A549 (cell line): Measurements from ENCODE around the gene LATS2. TPM values are rescaled to one million over a fixed set of nuclear protein-coding genes. Genes with fewer than 3 reads are reported as not detected.

Experiments used
- ATAC-seq, 2 experiments: fragments of 200-7000 bp in 1 of 2; fragments of >200 bp in 1 of 2; cut with Nextera tagmentation in 1 of 2; cut with Tn5 transposase in 1 of 2; 3 replicates each; pipeline versions ENCODE4 v1.8.0 to v1.9.1; 2018 to 2020; ENCODE audit warnings: mild to moderate bottlenecking in 1 of 2, moderate library complexity in 1 of 2
- CTCF ChIA-PET: fragments of 300-600 bp; sonication (Branson Sonifier 250); formaldehyde crosslinking; extraction: SDS; loops from one replicate; lab custom pipeline; 2021; ENCODE audit warnings: antibody characterized with exemption, inconsistent platforms; lab: Yijun Ruan, JAX
- POLR2A ChIA-PET: fragments of 350-600 bp; formaldehyde crosslinking; extraction: SDS; loops from one replicate; lab custom pipeline; 2021; ENCODE audit warnings: antibody characterized with exemption, inconsistent platforms; lab: Yijun Ruan, JAX
- DNase-seq, 2 experiments: peaks; one replicate each; pipeline versions ENCODE4 v3.0.0 to v3.0.0-alpha.2; 2011 to 2016; ENCODE audit warnings: low read depth in 1 of 2, low spot score in 1 of 2
- FAIRE-seq: peaks from 2 replicates; lab custom pipeline; 2011; peaks lifted over from hg19 to GRCh38; lab: Jason Lieb, UNC
- H3K27ac ChIP-seq, 2 experiments: fragments of >200 bp; sonication (Bioruptor Twin); formaldehyde crosslinking; 3 replicates each; pipeline ENCODE4 v1.5.1; 2016 to 2017
- H3K4me1 ChIP-seq: fragments of >200 bp; sonication (Bioruptor Twin); formaldehyde crosslinking; 3 replicates; pipeline ENCODE4 v1.6.1; 2016
- H3K4me2 ChIP-seq: fragments of >200 bp; sonication (Bioruptor Twin); formaldehyde crosslinking; 3 replicates; pipeline ENCODE4 v1.6.1; 2016
- H3K4me3 ChIP-seq: fragments of >200 bp; sonication (Bioruptor Twin); formaldehyde crosslinking; 3 replicates; pipeline ENCODE4 v1.5.1; 2016
- H3K9me3 ChIP-seq: fragments of >200 bp; sonication (Bioruptor Twin); formaldehyde crosslinking; 3 replicates; pipeline ENCODE4 v1.6.1; 2016
- BCL3 ChIP-seq: fragments of >200 bp; sonication (Bioruptor Twin); formaldehyde crosslinking; IDR thresholded peaks from 3 replicates; pipeline ENCODE4 v1.6.1; 2016
- BHLHE40 ChIP-seq: IDR thresholded peaks from 2 replicates; pipeline ENCODE4 v1.6.1; 2012; ENCODE audit warnings: low read depth, low read length, inconsistent platforms
- CHD2 ChIP-seq: fragments of 150-350 bp; IDR thresholded peaks from 2 replicates; pipeline ENCODE4 v1.6.1; 2014; ENCODE audit warnings: low read length; ENCODE audit not compliant: partially characterized antibody
- CHD4 ChIP-seq: fragments of 200-600 bp; sonication (generic); IDR thresholded peaks from 2 replicates; pipeline ENCODE4 v1.6.1; 2016; ENCODE audit warnings: antibody characterized with exemption, mild to moderate bottlenecking, borderline replicate concordance
- E2F6 ChIP-seq: IDR thresholded peaks from 2 replicates; pipeline ENCODE4 v1.6.1; 2012; ENCODE audit warnings: low read depth, borderline replicate concordance
- ESRRA ChIP-seq: fragments of 150-350 bp; IDR thresholded peaks from 2 replicates; pipeline ENCODE4 v1.6.1; 2014; ENCODE audit warnings: mild to moderate bottlenecking, low read length, borderline replicate concordance
- FOXS1 ChIP-seq: fragments of 250-450 bp; sonication (Bioruptor Pico); IDR thresholded peaks from 2 replicates; pipeline ENCODE4 v1.5.0; 2020; ENCODE audit warnings: mild to moderate bottlenecking, moderate library complexity
- GATA3 ChIP-seq: IDR thresholded peaks from 2 replicates; pipeline ENCODE4 v1.6.1; 2012; ENCODE audit warnings: borderline replicate concordance
- HDAC2 ChIP-seq: fragments of 200-600 bp; sonication (generic); IDR thresholded peaks from 2 replicates; pipeline ENCODE4 v1.6.1; 2016
- HEYL ChIP-seq: fragments of 250-450 bp; sonication (Bioruptor Pico); IDR thresholded peaks from 2 replicates; pipeline ENCODE4 v1.8.0; 2021; ENCODE audit warnings: mild to moderate bottlenecking, moderate library complexity
- HMGXB4 ChIP-seq: fragments of 250-450 bp; sonication (Bioruptor Pico); IDR thresholded peaks from 2 replicates; pipeline ENCODE4 v1.5.0; 2021; ENCODE audit warnings: mild to moderate bottlenecking, moderate library complexity, borderline replicate concordance
- HOXB13 ChIP-seq: fragments of 250-450 bp; sonication (Bioruptor Pico); IDR thresholded peaks from 2 replicates; pipeline ENCODE4 v1.5.0; 2020; ENCODE audit warnings: low read depth, mild to moderate bottlenecking, moderate library complexity
- JUNB ChIP-seq: fragments of >200 bp; sonication (Bioruptor Twin); formaldehyde crosslinking; IDR thresholded peaks from 2 replicates; pipeline ENCODE4 v1.6.1; 2016
- KDM5A ChIP-seq: fragments of 200-600 bp; sonication (generic); IDR thresholded peaks from 2 replicates; pipeline ENCODE4 v1.6.1; 2016; ENCODE audit warnings: antibody characterized with exemption, mild to moderate bottlenecking
- MAFK ChIP-seq: fragments of 450-650 bp; IDR thresholded peaks from 2 replicates; pipeline ENCODE4 v1.6.1; 2014; ENCODE audit not compliant: partially characterized antibody
- MAZ ChIP-seq: fragments of 150-350 bp; IDR thresholded peaks from 2 replicates; pipeline ENCODE4 v1.6.1; 2014; ENCODE audit warnings: antibody characterized with exemption, low read depth, low read length, borderline replicate concordance
- NFE2L2 ChIP-seq: fragments of 150-350 bp; conservative IDR thresholded peaks from 2 replicates; pipeline ENCODE4 v1.6.1; 2014; ENCODE audit warnings: low read length
- PBX3 ChIP-seq: IDR thresholded peaks from 2 replicates; pipeline ENCODE4 v1.6.1; 2012
- PHF8 ChIP-seq: fragments of 200-600 bp; sonication (generic); IDR thresholded peaks from 2 replicates; pipeline ENCODE4 v1.6.1; 2016; ENCODE audit warnings: low read depth, mild to moderate bottlenecking, antibody characterized with exemption, moderate library complexity, borderline replicate concordance
- RAD21 ChIP-seq, 2 experiments: fragments of >200 bp in 1 of 2; sonication (Bioruptor Twin) in 1 of 2; formaldehyde crosslinking in 1 of 2; IDR thresholded peaks in 1 of 2; conservative IDR thresholded peaks in 1 of 2; 2 replicates in 1 of 2; 3 replicates in 1 of 2; pipeline ENCODE4 v1.6.1; 2012 to 2018; ENCODE audit warnings: inconsistent platforms in 1 of 2
- RFX5 ChIP-seq: fragments of 450-650 bp; IDR thresholded peaks from 2 replicates; pipeline ENCODE4 v1.7.1; 2014; ENCODE audit warnings: antibody characterized with exemption, mild to moderate bottlenecking, moderate library complexity
- RNF2 ChIP-seq: fragments of 200-600 bp; sonication (generic); IDR thresholded peaks from 2 replicates; pipeline ENCODE4 v1.6.1; 2016; ENCODE audit warnings: low read depth, mild to moderate bottlenecking, antibody characterized with exemption, moderate library complexity, borderline replicate concordance
- SREBF2 ChIP-seq: fragments of 450-650 bp; IDR thresholded peaks from 2 replicates; pipeline ENCODE4 v1.6.1; 2014; ENCODE audit warnings: mild to moderate bottlenecking, moderate library complexity
- USF2 ChIP-seq: fragments of 450-650 bp; IDR thresholded peaks from 2 replicates; pipeline ENCODE4 v1.6.1; 2014; ENCODE audit warnings: antibody characterized with exemption
- ZFP36 ChIP-seq: fragments of 450-650 bp; IDR thresholded peaks from 2 replicates; pipeline ENCODE4 v1.6.1; 2014; ENCODE audit warnings: borderline replicate concordance; ENCODE audit not compliant: partially characterized antibody
- ZSCAN20 ChIP-seq: fragments of 250-450 bp; sonication (Bioruptor Pico); IDR thresholded peaks from 2 replicates; pipeline ENCODE4 v1.8.0; 2022; ENCODE audit warnings: mild to moderate bottlenecking, moderate library complexity
- WGBS: methylation state at CpG from one replicate; pipeline ENCODE4 v1.1.6; 2017; ENCODE audit errors: missing lambda C conversion rate; 5-methylcytosine and 5-hydroxymethylcytosine counted together
- polyA plus RNA-seq, 4 experiments: library from polyadenylated mRNA; depleted of rRNA in 3 of 4; stranded (reverse); fragments of >200 nt; fragmentation: RNase III in 1 of 4; extraction: RNeasy Plus Mini Kit Qiagen cat#74134 plus additional on column Dnase treatment in 1 of 4; gene quantifications; 2 replicates in 3 of 4; 3 replicates in 1 of 4; pipeline ENCODE4 v1.2.3, GENCODE V29; 2011 to 2017

The LATS2 gene
- polyA plus RNA-seq, 2 of the 4 experiments (the other 2 are of a cell fraction) = 7.8 to 7.9 TPM

- no peak overlapping the region for H3K27ac ChIP-seq
- no peak overlapping the region for H3K4me2 ChIP-seq
- H3K9me3 ChIP-seq = no peaks in the 10 kb centered on the region
- DNase-seq (no peak), FAIRE-seq (no peak), ATAC-seq (no peak)
- no peaks in the 10 kb centered on the region; the same call in 2 of the 3 replicates for H3K4me1 ChIP-seq
- no peak overlapping the region for H3K4me3 ChIP-seq
- no peak for TF ChIP-seq HEYL (CRISPR knock-in tag)
- no peak for TF ChIP-seq RNF2
- no peak for TF ChIP-seq PHF8
- no peak for TF ChIP-seq CHD2
- TF ChIP-seq NFE2L2 = no peak
- TF ChIP-seq JUNB = no peak
- TF ChIP-seq HMGXB4 (CRISPR knock-in tag) = no peak
- TF ChIP-seq E2F6 = no peak
- no peak for TF ChIP-seq HDAC2
- no peak for TF ChIP-seq CHD4
- TF ChIP-seq MAFK = no peak
- no peak for TF ChIP-seq PBX3
- TF ChIP-seq KDM5A = no peak
- no peak for TF ChIP-seq BCL3
- no peak for TF ChIP-seq ZFP36
- no peak for TF ChIP-seq ZSCAN20 (CRISPR knock-in tag)
- no peak for TF ChIP-seq GATA3
- ChIA-PET CTCF (interaction anchor here (0.8 to 1.5 kb wide), 2 partner anchors 18 to 32 kb away, joined by 3 read pairs; no protein-coding TSS in a partner anchor), POLR2A (no interaction called here)
- WGBS = 90% methylated on average over 20 of the region's 20 CpGs
These were observed 15.8 kb upstream of the LATS2 start for GRCh38 chr13:21077076-21077787.

GRCh38 chr13:21076253-21076652 lies 14.9 kb upstream of the LATS2 start:
- ChIA-PET CTCF (no interaction called here), POLR2A (no interaction called here)
- DNase-seq (no peak), ATAC-seq (no peak), FAIRE-seq (no peak)
- Histone ChIP-seq H3K4me2 (peak overlapping the region; percentile 38; the same call in 1 of the 3 replicates), H3K9me3 (no peaks in the 10 kb centered on the region), H3K27ac (peak overlapping the region; percentile 45 to 82; a peak in 4 of 6 replicates), H3K4me3 (0 out of 3 replicates have a peak overlapping the region, but pooled peaks have one; percentile 19), H3K4me1 (peaks cover 9% of the 10 kb centered on the region)
- TF ChIP-seq RNF2 (no peak), ZFP36 (no peak), MAFK (no peak), MAZ (no peak), RAD21 (conservative IDR thresholded peaks at IDR 0.05 in 1 of 2, IDR thresholded peaks at IDR 0.05 in 1 of 2) (no peak), PHF8 (no peak), SREBF2 (no peak), PBX3 (no peak), BHLHE40 (no peak), NFE2L2 (no peak), HOXB13 (no peak), USF2 (no peak), JUNB (no peak), FOXS1 (CRISPR knock-in tag) (no peak), RFX5 (no peak), ZSCAN20 (CRISPR knock-in tag) (no peak), ESRRA (no peak)
- WGBS = 83% methylated on average over 15 of the region's 18 CpGs
